ENCODE data around the gene TMEM256. TPM values are rescaled to one million over a fixed set of nuclear protein-coding genes. Genes with fewer than 3 reads are reported as not detected.
"Not testable (repeated sequence)": the region's sequence is repeated elsewhere in the genome, so short reads cannot be mapped to it uniquely, and the experiment has no call there.

The TMEM256 gene
- total and polyA plus RNA-seq, 4 donors, result 30.0 to 130 (median 97.7) TPM

DNA sequence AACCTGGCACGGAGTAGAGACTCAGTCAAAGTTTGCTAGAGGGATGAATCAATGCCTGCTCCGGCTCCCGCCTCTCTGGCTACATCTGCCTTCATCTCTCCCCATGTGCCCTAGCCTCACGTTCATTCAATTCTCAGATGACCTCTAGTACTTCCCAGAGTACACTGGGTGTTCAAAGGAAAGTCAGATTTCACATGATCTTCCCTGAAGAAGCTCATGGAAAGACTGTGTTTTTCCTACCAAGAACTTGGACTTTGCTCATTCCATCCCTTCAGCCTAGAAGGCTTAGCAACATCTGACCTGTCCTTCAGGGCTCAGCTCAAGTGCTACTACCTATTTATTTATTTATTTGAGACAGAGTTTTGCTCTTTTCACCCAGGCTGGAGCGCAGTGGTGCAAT lies 34.1 kb downstream of the TMEM256 start:
- Histone ChIP-seq H3K9me3 (ENCODE audit: control insufficient read depth in 4 of 4, low read length in 3 of 4) (no peaks in the 10 kb centered on the region), H3K36me3 (ENCODE audit: control insufficient read depth in 4 of 4, insufficient read depth in 3 of 4, low read depth in 1 of 4, low read length in 3 of 4) (no peaks in the 10 kb centered on the region), H3K9ac (ENCODE audit: low read depth in 1 of 2, low read length in 2 of 2) (no peak overlapping the region), H3K27ac (ENCODE audit: low read depth in 1 of 2, low read length in 2 of 2) (no peak overlapping the region), H3K27me3 (ENCODE audit: control insufficient read depth in 4 of 4, insufficient read depth in 4 of 4, low read length in 3 of 4) (no peaks in the 10 kb centered on the region), H3K4me3 (ENCODE audit: low read depth in 1 of 3, low read length in 3 of 3) (no peak overlapping the region), H3K4me1 (ENCODE audit: control insufficient read depth in 4 of 4, insufficient read depth in 4 of 4, low read length in 3 of 4) (no peaks in the 10 kb centered on the region)
- DNase-seq (ENCODE audit: low spot score), result no peak
- no peak for TF ChIP-seq YY1 (IDR thresholded peaks at IDR 0.05)
- TF ChIP-seq, protein P1, sequence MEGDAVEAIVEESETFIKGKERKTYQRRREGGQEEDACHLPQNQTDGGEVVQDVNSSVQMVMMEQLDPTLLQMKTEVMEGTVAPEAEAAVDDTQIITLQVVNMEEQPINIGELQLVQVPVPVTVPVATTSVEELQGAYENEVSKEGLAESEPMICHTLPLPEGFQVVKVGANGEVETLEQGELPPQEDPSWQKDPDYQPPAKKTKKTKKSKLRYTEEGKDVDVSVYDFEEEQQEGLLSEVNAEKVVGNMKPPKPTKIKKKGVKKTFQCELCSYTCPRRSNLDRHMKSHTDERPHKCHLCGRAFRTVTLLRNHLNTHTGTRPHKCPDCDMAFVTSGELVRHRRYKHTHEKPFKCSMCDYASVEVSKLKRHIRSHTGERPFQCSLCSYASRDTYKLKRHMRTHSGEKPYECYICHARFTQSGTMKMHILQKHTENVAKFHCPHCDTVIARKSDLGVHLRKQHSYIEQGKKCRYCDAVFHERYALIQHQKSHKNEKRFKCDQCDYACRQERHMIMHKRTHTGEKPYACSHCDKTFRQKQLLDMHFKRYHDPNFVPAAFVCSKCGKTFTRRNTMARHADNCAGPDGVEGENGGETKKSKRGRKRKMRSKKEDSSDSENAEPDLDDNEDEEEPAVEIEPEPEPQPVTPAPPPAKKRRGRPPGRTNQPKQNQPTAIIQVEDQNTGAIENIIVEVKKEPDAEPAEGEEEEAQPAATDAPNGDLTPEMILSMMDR (IDR thresholded peaks at IDR 0.05; ENCODE audit: low read depth, low read length, missing input control), result no peak
- TF ChIP-seq FOXA2 (IDR thresholded peaks at IDR 0.05), result no peak
- no peak for TF ChIP-seq RAD21 (IDR thresholded peaks at IDR 0.05)
- TF ChIP-seq, protein P2, sequence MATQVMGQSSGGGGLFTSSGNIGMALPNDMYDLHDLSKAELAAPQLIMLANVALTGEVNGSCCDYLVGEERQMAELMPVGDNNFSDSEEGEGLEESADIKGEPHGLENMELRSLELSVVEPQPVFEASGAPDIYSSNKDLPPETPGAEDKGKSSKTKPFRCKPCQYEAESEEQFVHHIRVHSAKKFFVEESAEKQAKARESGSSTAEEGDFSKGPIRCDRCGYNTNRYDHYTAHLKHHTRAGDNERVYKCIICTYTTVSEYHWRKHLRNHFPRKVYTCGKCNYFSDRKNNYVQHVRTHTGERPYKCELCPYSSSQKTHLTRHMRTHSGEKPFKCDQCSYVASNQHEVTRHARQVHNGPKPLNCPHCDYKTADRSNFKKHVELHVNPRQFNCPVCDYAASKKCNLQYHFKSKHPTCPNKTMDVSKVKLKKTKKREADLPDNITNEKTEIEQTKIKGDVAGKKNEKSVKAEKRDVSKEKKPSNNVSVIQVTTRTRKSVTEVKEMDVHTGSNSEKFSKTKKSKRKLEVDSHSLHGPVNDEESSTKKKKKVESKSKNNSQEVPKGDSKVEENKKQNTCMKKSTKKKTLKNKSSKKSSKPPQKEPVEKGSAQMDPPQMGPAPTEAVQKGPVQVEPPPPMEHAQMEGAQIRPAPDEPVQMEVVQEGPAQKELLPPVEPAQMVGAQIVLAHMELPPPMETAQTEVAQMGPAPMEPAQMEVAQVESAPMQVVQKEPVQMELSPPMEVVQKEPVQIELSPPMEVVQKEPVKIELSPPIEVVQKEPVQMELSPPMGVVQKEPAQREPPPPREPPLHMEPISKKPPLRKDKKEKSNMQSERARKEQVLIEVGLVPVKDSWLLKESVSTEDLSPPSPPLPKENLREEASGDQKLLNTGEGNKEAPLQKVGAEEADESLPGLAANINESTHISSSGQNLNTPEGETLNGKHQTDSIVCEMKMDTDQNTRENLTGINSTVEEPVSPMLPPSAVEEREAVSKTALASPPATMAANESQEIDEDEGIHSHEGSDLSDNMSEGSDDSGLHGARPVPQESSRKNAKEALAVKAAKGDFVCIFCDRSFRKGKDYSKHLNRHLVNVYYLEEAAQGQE (IDR thresholded peaks at IDR 0.05), result no peak
- 69% methylated on average over 5 of the region's 5 CpGs for WGBS

DNA sequence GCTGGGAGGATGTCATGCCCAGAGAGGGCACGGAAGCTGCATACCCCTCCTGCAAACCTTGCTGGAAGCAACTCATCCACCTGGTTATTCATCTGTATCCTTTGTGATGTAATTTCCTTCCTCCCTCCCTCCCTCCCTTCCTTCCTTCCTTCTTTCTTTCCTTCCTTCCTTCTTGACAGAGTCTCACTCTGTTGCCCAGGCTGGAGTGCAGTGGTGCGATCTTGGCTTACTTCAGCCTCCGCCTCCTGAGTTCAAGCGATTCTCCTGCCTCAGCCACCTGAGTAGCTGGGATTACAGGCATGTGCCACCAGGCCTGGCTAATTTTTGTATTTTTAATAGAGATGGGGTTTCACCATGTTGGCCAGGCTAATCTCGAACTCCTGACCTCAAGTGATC lies 35.3 kb downstream of the TMEM256 start:
- not testable (repeated sequence) for DNase-seq (ENCODE audit: low spot score); H3K4me3 ChIP-seq (ENCODE audit: low read depth in 1 of 3, low read length in 3 of 3); H3K4me1 ChIP-seq (ENCODE audit: control insufficient read depth in 4 of 4, insufficient read depth in 4 of 4, low read length in 3 of 4); H3K9me3 ChIP-seq (ENCODE audit: control insufficient read depth in 4 of 4, low read length in 3 of 4); H3K9ac ChIP-seq (ENCODE audit: low read depth in 1 of 2, low read length in 2 of 2); H3K27ac ChIP-seq (ENCODE audit: low read depth in 1 of 2, low read length in 2 of 2); H3K27me3 ChIP-seq (ENCODE audit: control insufficient read depth in 4 of 4, insufficient read depth in 4 of 4, low read length in 3 of 4); H3K36me3 ChIP-seq (ENCODE audit: control insufficient read depth in 4 of 4, insufficient read depth in 3 of 4, low read depth in 1 of 4, low read length in 3 of 4)
- 90% methylated on average over 5 of the region's 5 CpGs for WGBS

DNA sequence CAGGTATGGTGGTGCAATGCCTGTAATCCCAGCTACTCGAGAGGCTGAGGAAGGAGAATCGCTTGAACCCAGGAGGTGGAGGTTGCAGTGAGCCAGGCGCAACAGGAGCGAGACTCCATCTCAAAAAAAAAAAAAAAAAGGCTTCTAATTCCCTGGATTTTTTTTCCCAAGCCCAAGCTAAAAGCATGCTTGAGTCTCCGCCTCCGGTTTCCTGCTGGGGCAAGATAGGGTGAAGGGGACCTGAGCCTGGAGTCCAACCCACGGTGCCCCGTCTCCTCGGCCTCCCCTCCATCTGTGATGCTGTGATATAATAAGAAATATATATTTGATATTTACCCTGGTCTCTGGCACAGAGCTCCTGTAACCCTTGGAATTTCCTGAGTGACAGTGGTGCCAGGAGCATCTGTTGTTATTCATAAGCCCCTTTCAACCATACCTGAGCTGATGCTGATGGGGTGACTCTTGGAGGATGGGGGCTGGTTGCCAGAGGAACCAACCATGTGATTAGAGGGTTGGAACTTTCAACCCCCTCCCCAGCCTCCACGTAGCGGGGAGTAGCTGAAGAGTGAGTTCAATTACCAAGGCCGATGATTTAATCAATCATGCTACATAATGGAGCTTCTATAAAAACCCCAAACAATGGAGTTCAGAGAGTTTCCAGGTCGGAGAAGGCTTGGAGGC lies 35.8 kb downstream of the TMEM256 start:
- DNase-seq (ENCODE audit: low spot score), result no peak
- H3K4me1 ChIP-seq (ENCODE audit: control insufficient read depth in 4 of 4, insufficient read depth in 4 of 4, low read length in 3 of 4), result no peaks in the 10 kb centered on the region
- TF ChIP-seq GABPA (IDR thresholded peaks at IDR 0.05 in 1 of 2, conservative IDR thresholded peaks at IDR 0.05 in 1 of 2) (no peak), NR2F2 (IDR thresholded peaks at IDR 0.05) (no peak), RAD21 (IDR thresholded peaks at IDR 0.05) (no peak)
- no peaks in the 10 kb centered on the region for H3K9me3 ChIP-seq (ENCODE audit: control insufficient read depth in 4 of 4, low read length in 3 of 4)
- H3K36me3 ChIP-seq (ENCODE audit: control insufficient read depth in 4 of 4, insufficient read depth in 3 of 4, low read depth in 1 of 4, low read length in 3 of 4), result no peaks in the 10 kb centered on the region
- no peak overlapping the region for H3K4me3 ChIP-seq (ENCODE audit: low read depth in 1 of 3, low read length in 3 of 3)
- WGBS, result 82% methylated on average over 13 of the region's 13 CpGs
- no peaks in the 10 kb centered on the region for H3K27me3 ChIP-seq (ENCODE audit: control insufficient read depth in 4 of 4, insufficient read depth in 4 of 4, low read length in 3 of 4)
- no peak overlapping the region for H3K27ac ChIP-seq (ENCODE audit: low read depth in 1 of 2, low read length in 2 of 2)
- H3K9ac ChIP-seq (ENCODE audit: low read depth in 1 of 2, low read length in 2 of 2), result no peak overlapping the region
